Tibial artery (tissue), 4 donors: ENCODE measurements around the gene SERPINA1.
A peak's percentile ranks its signal among the peaks of the same experiment; 100 is the strongest.
"Not testable (repeated sequence)": the region's sequence is repeated elsewhere in the genome, so short reads cannot be mapped to it uniquely, and the experiment has no call there.

Experiments used
- DNase-seq, 2 donors: peaks; one replicate each; pipeline ENCODE4 v3.0.0-alpha.2; 2019
- H3K27ac ChIP-seq, 2 donors: fragments of 200-600 bp; sonication (generic) in 1 of 2; 1 replicate in 1 of 2; 2 replicates in 1 of 2; pipeline ENCODE4 v1.5.1; 2018 to 2019; ENCODE audit warnings: mild to moderate bottlenecking in 1 of 2
- H3K27me3 ChIP-seq, 2 donors: fragments of 200-600 bp; sonication (generic) in 1 of 2; one replicate each; pipeline versions ENCODE4 v1.5.1 to v1.6.0; 2016 to 2019
- H3K36me3 ChIP-seq, 3 donors: fragments of 200-600 bp; sonication (generic) in 2 of 3; one replicate each; pipeline ENCODE4 v1.5.1; 2016 to 2019; ENCODE audit warnings: mild to moderate bottlenecking in 2 of 3
- H3K4me1 ChIP-seq, 4 donors: fragments of 200-600 bp; sonication (generic) in 2 of 4; 1 replicate in 3 of 4; 2 replicates in 1 of 4; pipeline ENCODE4 v1.5.1; 2016 to 2019
- H3K4me3 ChIP-seq, 2 donors: fragments of 200-600 bp; sonication (generic) in 1 of 2; 1 replicate in 1 of 2; 2 replicates in 1 of 2; pipeline ENCODE4 v1.5.1; 2018 to 2019; ENCODE audit warnings: mild to moderate bottlenecking in 2 of 2
- H3K9me3 ChIP-seq, 3 donors: fragments of 200-600 bp; sonication (generic) in 1 of 3; one replicate each; pipeline ENCODE4 v1.5.1; 2016 to 2019
- CTCF ChIP-seq, 2 experiments: fragments of 200-600 bp in 1 of 2; fragments of 450-650 bp in 1 of 2; IDR thresholded peaks; one replicate each; pipeline ENCODE4 v1.5.1; 2017 to 2019; ENCODE audit warnings: antibody characterized with exemption in 2 of 2, mild to moderate bottlenecking in 1 of 2, moderate library complexity in 1 of 2
- intact Hi-C: fragments of 100-400 bp; cut with DNase I; formaldehyde crosslinking; loops from one replicate; pipeline ENCODE4 v1.15.0; 2023; ENCODE audit warnings: low total_unique reads

The SERPINA1 gene

GRCh38 chr14:94374749-94375260, 13.6 kb downstream of the SERPINA1 start:
- no peak for TF ChIP-seq CTCF (IDR thresholded peaks at IDR 0.05)
- intact Hi-C loops = no loop called here
- no peak for DNase-seq
- Histone ChIP-seq H3K4me3 (no peak overlapping the region), H3K27me3 (peaks cover 0 to 3% of the 10 kb centered on the region in 2 donors), H3K4me1 (no peaks in the 10 kb centered on the region), H3K36me3 (no peaks in the 10 kb centered on the region), H3K27ac (no peak overlapping the region), H3K9me3 (no peaks in the 10 kb centered on the region)

- no peaks in the 10 kb centered on the region for H3K36me3 ChIP-seq
- no peaks in the 10 kb centered on the region for H3K9me3 ChIP-seq
- H3K4me3 ChIP-seq = no peak overlapping the region
- no peak for TF ChIP-seq CTCF (IDR thresholded peaks at IDR 0.05)
- intact Hi-C loops = no loop called here
- DNase-seq = no peak
- no peak overlapping the region for H3K27ac ChIP-seq
- peaks cover 0 to 3% of the 10 kb centered on the region in 2 donors for H3K27me3 ChIP-seq
- H3K4me1 ChIP-seq = no peaks in the 10 kb centered on the region
Measured at GRCh38 chr14:94374116-94374515, 14.3 kb downstream of the SERPINA1 start.

GRCh38 chr14:94373708-94374107, 14.7 kb downstream of the SERPINA1 start:
- intact Hi-C loops = no loop called here
- TF ChIP-seq CTCF (IDR thresholded peaks at IDR 0.05) = no peak
- Histone ChIP-seq H3K36me3 (no peaks in the 10 kb centered on the region), H3K27ac (no peak overlapping the region), H3K27me3 (peaks cover 0 to 3% of the 10 kb centered on the region in 2 donors), H3K4me1 (no peaks in the 10 kb centered on the region), H3K4me3 (no peak overlapping the region), H3K9me3 (no peaks in the 10 kb centered on the region)
- DNase-seq = peak in 1 of 2 donors; percentile 44

- DNase-seq = no peak
- H3K9me3 ChIP-seq = no peaks in the 10 kb centered on the region
- H3K36me3 ChIP-seq = no peaks in the 10 kb centered on the region
- no peaks in the 10 kb centered on the region for H3K27me3 ChIP-seq
- no peak overlapping the region for H3K27ac ChIP-seq
- H3K4me1 ChIP-seq = no peaks in the 10 kb centered on the region
- TF ChIP-seq CTCF (IDR thresholded peaks at IDR 0.05) = no peak
- intact Hi-C loops = no loop called here
- H3K4me3 ChIP-seq = no peak overlapping the region
Measured at GRCh38 chr14:94372021-94372605, 16.3 kb downstream of the SERPINA1 start.

- DNase-seq = peak in 1 of 2 donors; percentile 5
- intact Hi-C loops = no loop called here
- TF ChIP-seq CTCF (IDR thresholded peaks at IDR 0.05) = no peak
- no peaks in the 10 kb centered on the region for H3K9me3 ChIP-seq
- H3K4me1 ChIP-seq = no peaks in the 10 kb centered on the region
- no peak overlapping the region for H3K4me3 ChIP-seq
- H3K27me3 ChIP-seq = no peaks in the 10 kb centered on the region
- H3K27ac ChIP-seq = no peak overlapping the region
- no peaks in the 10 kb centered on the region for H3K36me3 ChIP-seq
Measured at GRCh38 chr14:94370524-94370910, 17.9 kb downstream of the SERPINA1 start.

GRCh38 chr14:94369766-94370523, 18.5 kb downstream of the SERPINA1 start:
- DNase-seq = peak; percentile 12 to 48

More at GRCh38 chr14:94369766-94370523, 18.5 kb downstream of the SERPINA1 start:
- H3K9me3 ChIP-seq, H3K4me3 ChIP-seq, H3K27me3 ChIP-seq, H3K36me3 ChIP-seq, intact Hi-C loops, H3K27ac ChIP-seq, H3K4me1 ChIP-seq: not testable (repeated sequence)
